Occipital lobe (tissue), 2 donors: ENCODE results near the gene PLEKHG4. TPM values are rescaled to one million over a fixed set of nuclear protein-coding genes. Genes with fewer than 3 reads are reported as not detected.
A peak's percentile ranks its signal among the peaks of the same experiment; 100 is the strongest.

Source experiments
- DNase-seq: peaks from one replicate; lab custom pipeline; 2025; lab: John Stamatoyannopoulos, UW
- total RNA-seq: library from RNA; depleted of rRNA; stranded (reverse); fragments of >200 nt; gene quantifications from one replicate; pipeline ENCODE4 v1.2.3, GENCODE V29; 2014

Gene PLEKHG4
- total RNA-seq, 1 donor from 2014 or later, result 2.3 TPM

GRCh38 chr16:67245674-67246080 is 33.7 kb upstream of the PLEKHG4 start:
- DNase-seq, result no peak

- peak; percentile 69 for DNase-seq
Measured at GRCh38 chr16:67246081-67246755, 33.1 kb upstream of the PLEKHG4 start.

- no peak for DNase-seq
Measured at GRCh38 chr16:67246756-67247191, 32.6 kb upstream of the PLEKHG4 start.

- DNase-seq, result peak; percentile 95
Measured at GRCh38 chr16:67247192-67248072, 31.9 kb upstream of the PLEKHG4 start, which contains the start of gene FHOD1. Gene FHOD1 (minus strand): TSS chr16:67247481. CDS start chr16:67247410, 71 bp downstream.

- DNase-seq, result no peak
Measured at GRCh38 chr16:67248073-67248400, 31.3 kb upstream of the PLEKHG4 start.

- DNase-seq, result no peak
Measured at GRCh38 chr16:67248401-67249177, 30.7 kb upstream of the PLEKHG4 start, which contains the start of gene SLC9A5. Gene SLC9A5 (plus strand): TSS chr16:67248979. CDS start chr16:67249015, 36 bp downstream.

- no peak for DNase-seq
Measured at GRCh38 chr16:67249178-67250044, 29.9 kb upstream of the PLEKHG4 start.

GRCh38 chr16:67250045-67250327 is 29.3 kb upstream of the PLEKHG4 start:
- DNase-seq, result no peak

- no peak for DNase-seq
Measured at GRCh38 chr16:67252609-67253497, 26.5 kb upstream of the PLEKHG4 start.

- DNase-seq, result no peak
Measured at GRCh38 chr16:67254801-67255552, 24.4 kb upstream of the PLEKHG4 start.

- no peak for DNase-seq
Measured at GRCh38 chr16:67255553-67256221, 23.6 kb upstream of the PLEKHG4 start.

GRCh38 chr16:67256701-67257230 is 22.6 kb upstream of the PLEKHG4 start:
- no peak for DNase-seq

GRCh38 chr16:67257486-67258160 is 21.7 kb upstream of the PLEKHG4 start:
- DNase-seq, result no peak

GRCh38 chr16:67258161-67258835 is 21.0 kb upstream of the PLEKHG4 start:
- DNase-seq, result no peak

- DNase-seq, result no peak
Measured at GRCh38 chr16:67259705-67260104, 19.6 kb upstream of the PLEKHG4 start.

GRCh38 chr16:67260426-67261063 is 18.8 kb upstream of the PLEKHG4 start:
- no peak for DNase-seq

- DNase-seq, result no peak
Measured at GRCh38 chr16:67263201-67263600, 16.1 kb upstream of the PLEKHG4 start.
